Measurements from ENCODE around the gene CUX1. TPM values are rescaled to one million over a fixed set of nuclear protein-coding genes. Genes with fewer than 3 reads are reported as not detected.

CUX1 gene
- total RNA-seq, 1 donor from 2014 or later = 101 TPM

DNA sequence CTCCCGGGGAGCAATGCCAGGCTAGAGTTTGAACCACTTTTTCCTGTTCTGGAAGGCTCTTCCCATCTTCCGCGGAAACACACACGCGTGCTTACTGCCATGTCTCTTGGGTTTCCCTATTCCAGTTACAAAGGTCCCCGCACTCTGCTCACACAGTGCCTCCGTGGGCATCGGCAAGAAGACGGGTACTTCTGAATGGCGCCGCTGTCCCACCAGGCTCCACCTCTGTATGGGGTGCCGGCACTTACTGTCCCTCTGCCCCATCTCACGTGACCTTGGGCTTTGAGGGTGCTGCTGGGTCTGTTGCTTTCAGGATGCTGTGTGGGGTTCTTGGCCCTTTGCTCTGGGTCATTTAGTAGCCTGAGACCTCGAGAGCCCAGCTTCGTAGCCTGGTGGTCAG lies 298.5 kb downstream of the CUX1 start:
- TF ChIP-seq, protein P1, sequence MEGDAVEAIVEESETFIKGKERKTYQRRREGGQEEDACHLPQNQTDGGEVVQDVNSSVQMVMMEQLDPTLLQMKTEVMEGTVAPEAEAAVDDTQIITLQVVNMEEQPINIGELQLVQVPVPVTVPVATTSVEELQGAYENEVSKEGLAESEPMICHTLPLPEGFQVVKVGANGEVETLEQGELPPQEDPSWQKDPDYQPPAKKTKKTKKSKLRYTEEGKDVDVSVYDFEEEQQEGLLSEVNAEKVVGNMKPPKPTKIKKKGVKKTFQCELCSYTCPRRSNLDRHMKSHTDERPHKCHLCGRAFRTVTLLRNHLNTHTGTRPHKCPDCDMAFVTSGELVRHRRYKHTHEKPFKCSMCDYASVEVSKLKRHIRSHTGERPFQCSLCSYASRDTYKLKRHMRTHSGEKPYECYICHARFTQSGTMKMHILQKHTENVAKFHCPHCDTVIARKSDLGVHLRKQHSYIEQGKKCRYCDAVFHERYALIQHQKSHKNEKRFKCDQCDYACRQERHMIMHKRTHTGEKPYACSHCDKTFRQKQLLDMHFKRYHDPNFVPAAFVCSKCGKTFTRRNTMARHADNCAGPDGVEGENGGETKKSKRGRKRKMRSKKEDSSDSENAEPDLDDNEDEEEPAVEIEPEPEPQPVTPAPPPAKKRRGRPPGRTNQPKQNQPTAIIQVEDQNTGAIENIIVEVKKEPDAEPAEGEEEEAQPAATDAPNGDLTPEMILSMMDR (IDR thresholded peaks at IDR 0.05) = no peak
- H3K4me1 ChIP-seq = no peaks in the 10 kb centered on the region
- H3K27ac ChIP-seq = no peak overlapping the region
- no peak for DNase-seq (ENCODE audit: low spot score in 2 of 2)
- H3K9me3 ChIP-seq = no peaks in the 10 kb centered on the region
- peaks cover 15 to 64% of the 10 kb centered on the region in 2 donors for H3K36me3 ChIP-seq
- intact Hi-C loops (cut with DNase I) = no loop called here
- H3K27me3 ChIP-seq = no peaks in the 10 kb centered on the region
- no peak overlapping the region for H3K4me3 ChIP-seq

DNA sequence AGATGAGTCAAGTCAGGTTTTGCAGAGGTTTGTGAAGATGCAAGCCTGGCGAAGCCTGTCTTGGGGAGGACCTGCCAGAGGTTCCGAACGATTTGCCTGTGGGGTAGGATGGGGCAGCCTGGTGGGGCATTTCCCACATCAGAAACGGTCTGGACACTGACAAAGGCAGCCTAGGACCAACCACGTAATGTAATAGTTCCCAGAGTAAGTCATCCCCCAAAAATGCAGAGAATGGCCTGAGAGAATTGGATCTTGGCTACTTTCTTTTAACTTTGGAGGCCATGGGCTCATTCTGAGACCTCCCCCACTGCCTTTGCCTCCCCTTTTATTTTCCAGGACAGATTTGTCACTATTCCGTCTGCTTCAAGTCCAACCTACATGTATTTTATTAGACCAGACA lies 300.3 kb downstream of the CUX1 start:
- peaks cover 10 to 56% of the 10 kb centered on the region in 2 donors for H3K36me3 ChIP-seq
- no peaks in the 10 kb centered on the region for H3K9me3 ChIP-seq
- no peaks in the 10 kb centered on the region for H3K27me3 ChIP-seq
- H3K27ac ChIP-seq = no peak overlapping the region
- peaks cover 0 to 7% of the 10 kb centered on the region in 2 donors for H3K4me1 ChIP-seq
- intact Hi-C loops (cut with DNase I) = no loop called here
- no peak overlapping the region for H3K4me3 ChIP-seq
- TF ChIP-seq, protein P1 (IDR thresholded peaks at IDR 0.05) = no peak
- DNase-seq (ENCODE audit: low spot score in 2 of 2) = no peak

DNA sequence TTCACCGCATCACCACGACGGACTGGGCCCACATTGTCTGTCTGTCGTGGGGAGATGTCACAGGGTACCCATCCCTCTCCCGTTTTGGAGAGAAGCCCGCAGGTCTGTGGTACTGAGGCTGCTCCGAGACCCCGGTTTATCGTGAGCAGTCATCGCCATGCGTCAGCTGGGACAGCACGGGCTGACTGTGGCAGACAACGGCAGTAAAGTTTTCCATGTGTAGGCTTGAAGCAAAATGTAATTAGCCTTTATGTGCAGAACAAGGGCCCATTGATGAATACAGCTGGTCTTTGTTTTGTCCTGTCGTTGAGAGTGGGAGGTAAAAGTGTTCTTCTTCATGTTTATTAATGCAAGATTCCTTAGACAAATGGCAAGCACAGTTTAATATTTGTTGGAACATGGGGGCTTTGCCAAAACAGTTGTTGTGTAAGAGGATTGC lies 301.8 kb downstream of the CUX1 start:
- no peak overlapping the region for H3K4me3 ChIP-seq
- no peaks in the 10 kb centered on the region for H3K9me3 ChIP-seq
- DNase-seq (ENCODE audit: low spot score in 2 of 2) = no peak
- peaks cover 0 to 7% of the 10 kb centered on the region in 2 donors for H3K4me1 ChIP-seq
- H3K27me3 ChIP-seq = no peaks in the 10 kb centered on the region
- intact Hi-C loops (cut with DNase I) = no loop called here
- TF ChIP-seq, protein P1 (IDR thresholded peaks at IDR 0.05) = no peak
- no peak overlapping the region for H3K27ac ChIP-seq
- peaks cover 10 to 42% of the 10 kb centered on the region in 2 donors for H3K36me3 ChIP-seq

DNA sequence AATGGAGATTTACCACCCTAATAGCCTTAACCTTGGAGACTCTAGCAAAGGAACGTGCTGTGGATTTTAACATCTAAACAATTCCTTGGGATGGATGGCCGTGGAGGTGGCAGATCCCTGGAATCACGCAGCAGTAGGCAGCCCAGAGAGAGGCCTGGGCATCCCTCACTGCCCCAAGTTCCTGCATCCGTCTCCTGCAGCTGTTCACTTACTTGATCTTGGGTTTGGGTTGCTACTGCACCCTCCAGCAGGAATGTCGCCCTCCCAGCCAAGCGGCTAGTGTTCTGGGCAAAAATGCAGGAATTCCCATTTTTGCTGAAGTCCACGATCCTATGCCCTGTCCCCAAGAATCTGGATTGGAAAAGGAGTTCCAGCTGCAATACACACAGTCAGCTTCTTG lies 302.5 kb downstream of the CUX1 start:
- Histone ChIP-seq H3K4me3 (no peak overlapping the region), H3K4me1 (peaks cover 0 to 9% of the 10 kb centered on the region in 2 donors), H3K9me3 (no peaks in the 10 kb centered on the region), H3K27me3 (no peaks in the 10 kb centered on the region), H3K36me3 (peaks cover 7 to 36% of the 10 kb centered on the region in 2 donors), H3K27ac (no peak overlapping the region)
- TF ChIP-seq, protein P1 (IDR thresholded peaks at IDR 0.05) = no peak
- DNase-seq (ENCODE audit: low spot score in 2 of 2) = no peak
- intact Hi-C loops (cut with DNase I) = loop anchor here (10.0 kb wide), 3 partner anchors 165 to 515 kb away; no protein-coding TSS in a partner anchor

DNA sequence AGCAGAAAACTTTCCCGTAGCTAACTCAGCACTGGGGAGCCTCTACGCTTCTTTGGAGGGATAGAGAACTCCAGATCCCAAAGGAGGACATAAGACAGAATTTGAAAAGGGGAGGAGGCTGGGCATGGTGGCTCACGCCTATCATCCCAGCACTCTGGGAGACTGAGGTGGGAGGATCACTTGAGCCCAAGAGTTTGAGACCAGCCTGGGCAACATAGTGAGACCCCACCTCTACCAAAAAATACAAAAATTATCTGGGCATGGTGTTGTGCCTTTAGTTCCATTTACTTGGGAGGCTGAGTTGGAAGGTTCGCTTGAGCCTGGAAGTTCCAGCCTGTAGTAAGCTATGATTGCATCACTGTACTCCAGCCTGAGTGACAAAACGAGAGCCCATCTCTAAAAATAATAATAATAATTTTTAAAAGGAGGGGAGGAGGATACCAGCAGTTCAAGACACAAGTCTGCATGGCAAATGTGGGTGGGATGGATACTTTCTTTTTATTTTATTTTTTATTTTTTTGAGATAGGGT lies 303.3 kb downstream of the CUX1 start:
- no peaks in the 10 kb centered on the region for H3K9me3 ChIP-seq
- H3K27me3 ChIP-seq = no peaks in the 10 kb centered on the region
- TF ChIP-seq, protein P1 (IDR thresholded peaks at IDR 0.05) = no peak
- no peak overlapping the region for H3K4me3 ChIP-seq
- no peak for DNase-seq (ENCODE audit: low spot score in 2 of 2)
- peaks cover 0 to 14% of the 10 kb centered on the region in 2 donors for H3K4me1 ChIP-seq
- H3K36me3 ChIP-seq = peaks cover 0 to 28% of the 10 kb centered on the region in 2 donors
- intact Hi-C loops (cut with DNase I) = loop anchor here (10.0 kb wide), 3 partner anchors 166 to 516 kb away; no protein-coding TSS in a partner anchor
- H3K27ac ChIP-seq = no peak overlapping the region
